HG02571 (cell line): Measurements from ENCODE around the gene PPM1A.
"Not testable (repeated sequence)": the region's sequence is repeated elsewhere in the genome, so short reads cannot be mapped to it uniquely, and the experiment has no call there.

Source experiments
- ATAC-seq: cut with Tn5 transposase; IDR thresholded peaks from one replicate; pipeline ENCODE4 v1.9.1; 2021; ENCODE audit warnings: mild to moderate bottlenecking, moderate library complexity; ENCODE audit not compliant: unreplicated experiment

Gene PPM1A

DNA sequence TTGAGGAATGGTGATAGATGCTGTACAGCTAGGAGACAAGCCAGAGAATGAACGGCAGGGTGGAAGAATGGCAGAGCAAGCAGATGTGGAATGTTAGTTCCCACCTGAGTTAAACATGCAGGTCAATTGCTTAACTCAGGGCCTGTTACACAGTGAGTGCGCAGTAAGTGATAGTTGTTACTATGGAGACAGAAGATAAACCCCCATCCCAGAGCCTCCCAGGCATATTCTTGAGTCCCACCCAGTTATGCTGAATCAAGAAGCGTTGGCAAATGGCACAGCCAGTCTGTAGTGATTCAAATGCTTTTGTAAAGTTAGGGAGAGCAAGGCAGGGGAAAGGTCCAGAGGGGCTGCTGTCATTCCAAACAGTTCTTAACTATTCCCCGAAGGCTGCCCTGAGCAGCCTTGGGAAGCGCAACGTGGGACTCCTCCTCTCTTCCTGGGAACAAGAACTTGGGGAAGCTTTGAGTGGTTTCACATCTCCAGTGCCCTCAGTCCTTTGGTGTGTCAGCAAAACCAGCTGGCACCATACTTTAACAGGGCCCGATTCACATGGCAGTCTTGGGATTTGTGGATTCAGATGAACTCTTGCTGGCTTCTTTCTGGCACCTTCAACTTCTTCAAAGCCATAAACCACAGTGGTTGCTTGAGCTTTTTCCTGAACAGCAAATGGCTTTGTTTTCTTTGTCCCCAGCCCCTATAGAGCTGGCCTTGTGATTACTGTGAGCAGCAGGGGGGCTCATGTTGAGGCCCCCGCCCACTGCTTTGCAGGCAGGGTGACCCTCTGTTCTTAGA lies 66.4 kb downstream of the PPM1A start:
- no peak for ATAC-seq

DNA sequence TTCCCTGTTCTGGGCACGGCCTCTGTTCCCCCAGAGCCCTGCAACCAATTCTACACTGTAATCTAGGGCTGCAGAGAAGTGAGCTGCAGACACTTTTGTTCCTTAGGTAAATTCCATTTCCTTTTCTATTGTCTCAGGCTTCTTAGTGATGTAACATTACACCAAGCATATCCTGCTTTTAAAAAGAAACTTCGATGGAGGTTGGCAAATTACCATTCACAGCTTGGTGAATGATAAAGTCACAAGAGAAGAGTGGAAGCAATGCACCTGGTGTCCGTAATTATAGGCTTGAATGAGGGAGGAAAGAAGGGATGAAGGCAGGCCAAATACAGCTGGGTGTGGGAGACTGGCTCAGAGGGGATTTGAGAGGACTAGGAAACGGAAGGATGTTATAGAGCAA lies 68.6 kb downstream of the PPM1A start:
- no peak for ATAC-seq

DNA sequence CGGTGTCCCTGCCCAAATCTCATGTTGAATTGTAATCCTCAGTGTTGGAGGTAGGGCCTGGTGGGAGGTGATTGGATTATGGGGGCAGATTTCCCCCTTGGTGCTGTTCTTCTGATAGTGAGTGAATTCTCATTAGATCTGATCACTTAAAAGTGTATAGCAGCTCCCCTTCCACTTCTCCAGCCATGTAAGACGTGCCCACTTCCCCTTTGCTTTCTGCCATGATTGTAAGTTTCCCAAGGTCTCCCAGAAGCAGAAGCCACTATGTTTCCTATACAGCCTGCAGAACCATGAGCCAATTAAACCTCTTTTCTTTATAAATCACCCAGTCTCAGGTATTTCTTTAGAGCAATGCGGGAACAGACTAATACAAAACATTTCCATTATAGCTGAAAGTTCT lies 71.8 kb downstream of the PPM1A start:
- not testable (repeated sequence) for ATAC-seq

DNA sequence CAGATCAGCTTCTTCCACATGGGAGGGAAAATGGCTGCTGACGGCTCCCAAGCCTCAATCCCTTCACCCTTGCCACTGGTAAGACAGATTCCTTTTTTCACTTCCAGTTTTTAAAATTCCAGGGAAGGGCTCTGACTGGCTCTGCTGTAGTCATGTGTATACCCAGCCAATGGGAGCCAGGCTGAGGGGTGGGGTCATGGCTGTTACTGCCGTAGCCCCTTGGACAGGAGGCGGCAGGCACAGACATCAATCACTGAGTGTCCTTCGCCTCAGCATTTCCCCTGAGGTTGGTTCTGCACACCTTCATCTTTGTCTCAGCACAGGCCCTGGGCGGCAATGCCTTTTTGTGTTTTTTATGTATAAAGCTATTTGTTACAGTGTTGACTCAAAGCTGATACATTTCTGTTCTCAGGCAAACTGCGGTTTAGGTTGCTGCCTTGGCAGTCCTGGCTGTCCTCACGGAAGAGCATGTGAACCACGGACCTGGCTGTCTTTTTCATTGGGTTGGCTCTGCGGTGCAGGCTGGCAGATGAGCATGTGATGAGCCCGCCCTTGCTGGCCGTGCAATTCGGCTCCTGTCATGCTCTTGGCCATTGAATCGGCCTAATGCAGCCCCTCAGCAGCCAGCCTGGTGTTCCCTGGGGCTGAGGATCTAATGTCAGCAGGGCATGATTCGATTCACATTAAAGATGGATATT lies 74.3 kb downstream of the PPM1A start:
- no peak for ATAC-seq

DNA sequence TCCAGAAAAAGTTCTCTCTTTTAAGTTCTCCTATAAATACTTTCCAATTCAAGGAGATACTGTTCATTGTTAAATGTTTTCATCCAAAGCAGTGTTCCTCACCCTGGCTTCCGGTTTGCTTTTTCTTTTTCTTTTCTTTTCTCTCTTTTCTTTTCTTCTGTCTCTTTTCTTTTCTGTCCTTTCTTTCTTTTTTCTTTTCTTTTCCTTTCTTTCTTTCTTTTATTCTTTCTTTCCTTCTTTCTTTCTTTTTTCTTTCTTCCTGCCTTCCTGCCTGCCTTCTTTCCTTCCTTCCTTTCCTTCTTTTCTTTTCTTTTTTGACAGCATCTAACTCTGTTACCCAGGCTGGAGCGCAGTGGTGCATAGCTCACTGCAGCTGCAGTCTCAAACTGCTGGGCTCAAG lies 75.8 kb downstream of the PPM1A start:
- ATAC-seq, result no peak

DNA sequence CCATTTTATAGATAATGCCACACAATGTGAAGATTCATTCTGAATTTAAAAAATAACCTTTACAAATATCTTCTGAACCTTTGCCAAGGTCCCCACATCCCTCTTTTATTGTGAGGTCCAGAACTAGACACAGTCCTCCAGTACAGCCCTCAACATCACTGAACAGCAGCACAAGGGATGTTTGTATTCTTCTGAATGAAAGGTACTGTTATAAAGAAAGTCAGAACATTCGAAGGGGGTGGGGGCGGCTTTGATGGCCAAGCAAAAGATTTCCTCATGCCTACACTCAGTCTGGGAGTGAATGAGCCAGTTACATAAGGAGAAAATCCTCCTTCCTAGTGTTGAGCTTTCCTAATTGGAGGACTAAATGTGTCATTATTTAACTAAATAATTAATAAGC lies 77.3 kb downstream of the PPM1A start:
- ATAC-seq, result no peak

DNA sequence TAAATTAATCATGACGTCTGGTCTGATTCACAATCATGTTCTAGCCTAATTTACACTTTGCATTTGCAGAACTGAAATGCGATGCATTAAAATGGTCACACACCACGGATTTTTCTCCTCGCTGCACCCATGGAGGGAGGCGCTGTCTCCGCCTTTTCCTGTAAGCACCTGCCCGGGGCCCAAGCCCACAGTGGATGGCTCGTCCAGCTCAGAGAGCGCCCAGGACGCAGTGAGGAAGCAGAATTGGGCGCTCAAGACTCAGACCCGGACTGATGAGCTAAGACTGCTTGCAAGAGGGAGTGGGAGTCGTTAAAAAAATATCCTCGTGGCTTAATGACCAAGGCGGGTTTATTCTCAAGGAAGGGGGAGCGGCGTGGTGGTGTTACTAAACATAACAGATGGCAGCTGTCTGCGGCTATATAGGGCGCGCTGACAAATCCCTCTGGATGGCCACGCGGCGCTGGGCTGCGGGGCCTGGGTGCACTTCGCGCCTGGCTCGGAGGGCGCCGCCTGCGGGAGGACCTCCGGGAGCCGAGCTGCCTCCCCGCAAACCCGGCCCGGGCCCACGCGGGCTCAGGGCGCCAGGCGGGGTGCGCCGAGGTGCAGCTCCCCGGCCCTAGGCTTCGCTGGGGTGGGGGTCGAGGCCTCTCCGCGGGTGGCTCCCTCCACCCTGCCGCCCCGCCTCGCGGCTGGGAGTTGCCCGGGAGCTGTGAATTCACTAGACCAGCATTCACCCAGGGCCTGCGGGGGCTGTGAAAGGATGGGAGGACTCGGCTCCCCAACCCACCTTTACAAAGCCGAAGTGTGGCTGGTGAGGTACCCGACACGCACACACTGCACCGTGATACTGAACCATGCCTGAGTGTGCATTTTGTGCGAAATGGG lies 78.7 kb downstream of the PPM1A start:
- peak; percentile 56 for ATAC-seq

DNA sequence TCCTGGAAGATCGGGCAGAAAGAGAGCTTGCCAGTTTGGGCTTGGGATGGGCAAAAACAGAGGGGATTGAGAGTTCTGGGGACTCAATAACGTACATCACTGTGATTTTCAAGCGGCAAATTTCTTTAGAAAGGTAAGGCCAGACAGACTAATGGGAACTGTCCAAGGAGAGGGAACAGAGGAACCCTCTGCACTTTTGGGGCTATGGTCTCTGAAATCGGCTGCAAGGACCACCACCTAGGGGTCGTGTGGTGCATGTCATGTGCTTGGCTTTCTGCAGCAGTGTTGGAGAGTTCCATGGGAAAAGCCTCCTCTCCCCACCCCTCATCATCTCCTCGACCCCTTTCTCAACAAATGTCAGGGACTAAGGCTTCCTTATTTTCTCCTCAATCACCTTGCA lies 79.6 kb downstream of the PPM1A start:
- no peak for ATAC-seq

DNA sequence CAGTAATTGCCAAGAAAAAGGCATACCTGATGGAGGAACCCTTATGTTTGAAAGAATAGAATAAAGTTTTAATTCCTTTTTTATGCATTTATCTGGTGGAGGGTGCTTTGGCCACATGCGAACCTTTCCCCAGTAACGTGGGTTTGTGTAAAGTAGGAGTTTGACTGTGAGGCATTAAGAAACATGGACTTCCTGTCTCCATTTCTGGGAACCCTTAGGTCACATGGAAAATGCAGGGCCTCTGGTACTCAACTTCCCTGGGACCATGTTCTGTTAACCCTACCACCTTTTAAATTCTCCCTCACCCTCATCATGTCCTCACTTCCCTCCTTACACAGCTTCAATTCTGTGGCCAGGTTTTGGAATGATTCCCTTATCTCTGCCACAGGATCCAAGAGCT lies 80.3 kb downstream of the PPM1A start:
- no peak for ATAC-seq

DNA sequence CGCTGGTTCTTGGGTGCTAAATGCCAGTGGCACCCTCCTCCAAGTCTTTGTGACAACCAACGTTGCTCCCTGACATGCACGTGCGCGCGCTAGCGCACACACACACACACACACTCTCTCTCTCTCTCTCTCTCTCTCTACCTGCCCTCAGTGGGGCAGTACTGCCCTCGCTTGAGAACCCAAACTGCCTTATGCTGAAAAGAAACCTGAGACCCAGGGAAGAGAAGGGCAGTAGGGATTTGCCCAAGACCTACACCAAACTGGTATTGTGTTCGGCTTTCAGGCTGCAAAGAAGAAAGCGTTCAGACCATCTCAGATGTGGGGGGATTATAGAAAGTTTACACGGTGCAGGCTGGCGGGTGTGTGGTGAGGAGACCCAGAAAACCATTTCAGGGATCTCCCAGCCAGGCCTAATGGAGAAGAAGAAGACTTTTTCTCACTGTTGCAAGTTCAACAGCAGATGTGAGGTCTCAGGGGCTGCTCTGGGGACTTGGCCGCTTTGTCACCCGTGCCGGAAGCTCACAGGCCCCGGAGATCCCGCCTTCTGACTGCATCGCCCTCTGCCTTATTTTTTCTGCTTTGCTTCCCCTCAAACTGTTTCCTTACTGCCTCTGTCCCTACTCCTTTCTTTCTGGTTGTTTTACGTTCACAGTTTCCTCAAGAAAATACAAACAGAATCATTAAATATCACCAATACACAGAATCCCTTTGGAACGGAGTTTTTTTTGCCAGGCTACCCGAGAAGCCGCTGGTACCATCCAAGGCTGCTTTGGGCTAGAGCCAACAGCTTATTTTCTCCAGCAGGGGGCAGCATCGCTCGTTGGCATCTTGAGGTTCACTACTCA lies 82.4 kb downstream of the PPM1A start:
- peak; percentile 68 for ATAC-seq

DNA sequence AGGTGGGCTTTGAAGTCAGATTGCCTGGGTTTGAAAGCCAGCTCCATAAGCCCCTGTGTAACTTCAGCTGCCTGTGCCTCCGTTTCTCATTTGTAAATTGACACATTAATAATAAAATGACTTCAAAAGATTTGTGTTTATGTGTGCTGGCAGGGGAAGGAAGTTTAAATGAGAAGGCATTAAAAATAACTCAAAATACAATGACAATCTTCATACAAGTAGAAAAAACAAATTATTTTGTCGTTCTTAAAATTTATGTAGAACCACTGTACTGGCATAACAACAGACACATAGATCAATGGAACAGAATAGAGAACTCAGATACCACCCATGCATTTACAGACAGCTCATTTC lies 83.0 kb downstream of the PPM1A start:
- no peak for ATAC-seq

DNA sequence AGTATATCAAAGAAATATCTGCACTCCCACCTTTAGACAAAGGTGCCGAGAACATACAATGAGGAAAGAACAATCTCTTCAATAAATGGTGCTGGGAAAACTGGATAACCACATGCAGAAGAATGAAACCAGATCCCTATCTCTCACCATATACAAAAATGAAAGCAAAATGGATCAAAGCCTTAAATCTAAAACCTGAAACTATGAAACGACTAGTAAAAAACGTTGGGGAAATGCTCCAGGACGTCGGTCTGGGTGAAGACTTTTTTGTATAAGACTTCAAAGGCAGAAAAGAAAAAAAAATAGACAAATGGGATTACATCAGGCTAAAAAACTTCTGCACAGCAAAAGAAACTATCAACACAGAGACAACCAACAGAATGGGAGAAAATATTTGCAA lies 83.8 kb downstream of the PPM1A start:
- no peak for ATAC-seq

DNA sequence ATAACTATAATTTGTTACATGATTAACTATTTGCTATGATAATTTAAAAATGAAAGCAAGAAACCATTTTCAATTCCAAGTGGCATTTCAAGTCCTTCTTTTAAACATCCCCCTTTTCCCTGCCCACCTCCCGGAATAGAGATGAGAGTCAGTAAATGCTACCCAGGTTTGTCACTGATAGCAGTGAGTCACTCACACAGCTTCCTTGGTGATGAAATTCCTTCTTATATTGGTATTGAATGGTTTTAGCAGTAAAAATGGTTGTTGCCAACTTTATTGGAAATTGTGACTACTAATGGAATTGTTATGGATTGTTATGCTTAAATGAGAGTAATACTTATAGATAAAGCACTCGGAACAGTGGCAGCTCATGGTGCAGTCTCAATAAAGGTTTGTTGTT lies 90.5 kb downstream of the PPM1A start:
- ATAC-seq, result no peak

DNA sequence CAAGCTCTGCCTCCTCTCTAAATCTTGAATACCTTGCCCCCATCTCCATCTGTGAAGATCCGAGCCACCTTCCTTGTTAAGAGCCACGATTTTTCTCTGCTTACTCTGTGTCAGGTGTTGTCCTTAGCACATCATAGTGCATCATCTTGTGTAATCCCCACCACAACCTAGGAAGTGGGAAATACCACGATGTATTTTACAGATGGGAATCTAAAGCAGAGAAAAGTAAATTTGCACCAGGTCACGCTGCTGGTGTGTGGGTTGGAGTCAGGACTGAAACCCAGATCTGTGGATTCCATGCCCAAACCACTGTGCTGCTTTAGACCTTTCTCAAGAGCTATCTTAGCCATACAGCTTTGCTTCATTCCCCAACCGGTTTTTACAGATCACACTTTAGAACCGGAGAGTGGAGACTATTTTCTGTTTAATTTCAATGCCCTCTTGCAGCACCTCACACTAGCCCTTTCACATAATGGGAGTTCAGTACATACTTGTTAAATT lies 94.6 kb downstream of the PPM1A start:
- ATAC-seq, result no peak

DNA sequence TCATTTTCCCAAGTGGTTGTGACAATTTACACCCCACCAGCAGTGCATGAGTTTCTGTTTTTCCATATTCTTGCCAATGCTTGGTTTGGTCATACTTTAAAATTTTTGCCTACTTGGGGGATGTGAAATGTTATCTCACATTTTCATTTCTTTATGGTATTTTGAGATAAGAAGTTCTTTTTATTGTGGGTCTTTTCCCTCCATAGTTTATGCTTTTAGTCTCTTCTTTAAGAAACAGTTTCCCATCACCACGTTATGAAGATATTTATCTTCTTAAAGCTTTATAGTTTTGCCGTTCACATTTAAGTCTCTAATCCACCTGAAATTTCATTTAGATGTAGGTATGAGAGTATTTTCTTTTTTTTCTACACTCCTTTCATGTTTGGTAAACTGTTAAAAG lies 95.7 kb downstream of the PPM1A start:
- no peak for ATAC-seq

DNA sequence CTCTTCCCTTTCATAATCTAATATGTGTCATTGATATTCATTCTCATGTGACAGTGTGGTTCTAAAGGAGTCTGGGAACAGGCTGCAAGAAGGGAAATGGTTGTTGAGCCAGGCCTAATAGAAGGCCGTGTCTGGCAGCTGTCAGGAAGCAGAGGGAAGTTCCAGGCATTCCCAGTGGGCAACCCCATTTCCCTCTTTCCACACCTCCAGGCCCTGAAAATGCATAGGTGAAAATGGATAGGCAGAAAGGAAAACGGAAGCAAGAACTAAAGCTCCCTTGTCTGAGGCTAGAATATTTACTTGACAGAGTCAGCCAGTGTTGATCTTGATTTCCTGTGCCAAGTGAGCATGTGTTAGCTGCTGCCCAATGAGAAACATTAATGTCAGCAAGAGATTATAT lies 97.7 kb downstream of the PPM1A start:
- no peak for ATAC-seq

DNA sequence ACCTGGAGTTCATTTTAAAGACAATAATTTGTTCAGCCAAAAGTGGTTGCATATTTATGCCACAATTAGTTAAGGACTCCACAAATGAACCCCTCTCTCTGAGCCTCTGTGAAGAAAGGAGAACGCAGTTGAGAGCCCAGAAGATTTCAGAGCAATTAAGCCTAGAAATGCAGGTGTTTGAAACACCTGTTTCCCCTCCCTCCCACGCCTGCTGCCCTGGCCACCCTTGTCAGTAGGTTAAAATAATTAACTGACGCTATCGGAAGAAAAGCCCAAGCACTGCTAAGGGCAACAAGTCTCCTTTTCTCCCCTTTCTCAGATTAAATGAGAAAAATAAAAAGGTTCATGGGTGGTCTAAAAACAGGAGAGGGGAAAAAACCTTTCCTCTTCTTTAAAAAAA lies 99.2 kb downstream of the PPM1A start:
- no peak for ATAC-seq
